ENCODE results near the gene IDH2.

DNA sequence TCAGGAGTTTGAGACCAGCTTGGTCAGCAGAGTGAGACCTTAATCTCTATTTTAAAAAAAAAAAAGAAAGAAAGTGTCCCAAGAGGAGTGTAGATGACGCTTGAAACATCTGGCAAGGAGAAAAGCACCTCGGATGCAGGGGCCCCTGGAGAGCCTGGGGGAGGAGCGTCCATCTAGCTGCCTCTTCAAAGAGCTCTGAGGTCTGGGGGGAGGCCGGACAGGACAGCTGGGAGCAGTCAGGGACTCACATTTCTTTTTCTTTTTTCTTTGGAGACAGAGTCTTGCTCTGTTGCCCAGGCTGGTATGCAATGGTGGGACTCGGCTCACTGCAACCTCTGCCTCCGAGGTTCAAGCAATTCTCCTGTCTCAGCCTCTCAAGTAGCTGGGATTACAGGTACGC, 3.3 kb upstream of the IDH2 start:
- TF ChIP-seq EP300 (IDR thresholded peaks at IDR 0.05) (no peak), CTCF (IDR thresholded peaks at IDR 0.05) (no peak)

Data from tibial nerve (tissue), 4 donors.